HepG2 (cell line): ENCODE measurements around the gene FYB2. TPM values are rescaled to one million over a fixed set of nuclear protein-coding genes. Genes with fewer than 3 reads are reported as not detected.
A peak's percentile ranks its signal among the peaks of the same experiment; 100 is the strongest.

ENCODE experiments used
- ATAC-seq: fragments of 200-7000 bp; cut with Tn5 transposase; 3 replicates; pipeline ENCODE4 v1.9.1; 2020; ENCODE audit warnings: mild to moderate bottlenecking, moderate library complexity
- BruUV-seq: library from RNA; stranded (reverse); fragments of 400-500 nt; replicated peaks from 2 replicates; lab custom pipeline; 2021; lab: Mats Ljungman, UMichigan
- CTCF ChIA-PET: fragments of 300-600 bp; formaldehyde crosslinking; extraction: SDS; loops from one replicate; lab custom pipeline; 2021; ENCODE audit warnings: low total read pairs, inconsistent platforms, low intra/inter-chr PET ratio; lab: Yijun Ruan, JAX
- POLR2A ChIA-PET: fragments of 350-600 bp; sonication (Branson Sonifier 250); formaldehyde crosslinking; loops from one replicate; lab custom pipeline; 2020; ENCODE audit warnings: antibody characterized with exemption, inconsistent platforms; lab: Yijun Ruan, JAX
- DNase-seq: peaks from one replicate; pipeline ENCODE4 v3.0.0-alpha.2; 2015; ENCODE audit warnings: low spot score
- FAIRE-seq: peaks from 3 replicates; lab custom pipeline; 2011; peaks lifted over from hg19 to GRCh38; lab: Jason Lieb, UNC
- H2AFZ ChIP-seq: one replicate; pipeline ENCODE4 v1.6.1; 2011; ENCODE audit warnings: low read length, inconsistent platforms
- H3K27ac ChIP-seq: fragments of 300-600 bp; 3 replicates; pipeline ENCODE4 v1.8.0; 2011; ENCODE audit warnings: mixed run types, mild to moderate bottlenecking, mixed read lengths, low read length, inconsistent platforms; ENCODE audit not compliant: insufficient read depth; ENCODE audit errors: extremely low read length
- H3K27me3 ChIP-seq, 2 experiments: fragments of 200-600 bp in 1 of 2; 2 replicates in 1 of 2; 3 replicates in 1 of 2; pipeline versions ENCODE4 v1.6.0 to v1.8.0; 2011; ENCODE audit warnings: low read length in 2 of 2, mild to moderate bottlenecking in 2 of 2, moderate library complexity in 2 of 2, inconsistent platforms in 1 of 2; ENCODE audit not compliant: insufficient read depth in 2 of 2, control insufficient read depth in 1 of 2
- H3K36me3 ChIP-seq, 2 experiments: fragments of 200-600 bp in 1 of 2; replicated peaks in 1 of 2; 2 replicates in 1 of 2; 3 replicates in 1 of 2; pipeline versions ENCODE4 v1.5.1 to v1.8.0; 2011; ENCODE audit warnings: low read length in 2 of 2, inconsistent platforms in 1 of 2; ENCODE audit not compliant: insufficient read depth in 2 of 2, control insufficient read depth in 1 of 2
- H3K4me1 ChIP-seq: 2 replicates; pipeline ENCODE4 v1.5.1; 2012; ENCODE audit warnings: low read length, inconsistent platforms; ENCODE audit not compliant: insufficient read depth
- H3K4me2 ChIP-seq: 2 replicates; pipeline ENCODE4 v1.6.0; 2011; ENCODE audit warnings: low read depth, low read length, inconsistent platforms
- H3K4me3 ChIP-seq, 3 experiments: fragments of 200-600 bp in 1 of 3; sonication (generic), shearing (Covaris generic) in 1 of 3; replicated peaks in 1 of 3; 2 replicates each; pipeline ENCODE4 v1.5.1; 2011 to 2016; ENCODE audit warnings: low read length in 3 of 3, inconsistent platforms in 2 of 3, low read depth in 2 of 3, mild to moderate bottlenecking in 2 of 3, control low read depth in 1 of 3, mixed read lengths in 1 of 3; ENCODE audit not compliant: insufficient read depth in 1 of 3
- H3K79me2 ChIP-seq: one replicate; pipeline ENCODE4 v1.6.1; 2011; ENCODE audit warnings: low read length, inconsistent platforms; ENCODE audit not compliant: insufficient read depth
- H3K9ac ChIP-seq: 2 replicates; pipeline ENCODE4 v1.6.0; 2011; ENCODE audit warnings: mild to moderate bottlenecking, low read depth, low read length, inconsistent platforms; ENCODE audit not compliant: insufficient read depth
- H3K9me3 ChIP-seq: 2 replicates; pipeline ENCODE4 v1.5.1; 2012; ENCODE audit warnings: mild to moderate bottlenecking, low read length
- H4K20me1 ChIP-seq: 2 replicates; pipeline ENCODE4 v1.6.0; 2011; ENCODE audit warnings: inconsistent platforms, mild to moderate bottlenecking, low read length, moderate library complexity; ENCODE audit not compliant: insufficient read depth
- ATF7 ChIP-seq, 2 experiments: fragments of 450-650 bp in 1 of 2; sonication (generic) in 1 of 2; formaldehyde crosslinking in 1 of 2; IDR thresholded peaks; 2 replicates each; pipeline versions ENCODE4 v1.4.0 to v1.6.1; 2016 to 2020; ENCODE audit warnings: antibody characterized with exemption in 1 of 2, mild to moderate bottlenecking in 1 of 2, missing genetic modification reagents in 1 of 2
- MLXIP ChIP-seq: sonication (generic); formaldehyde crosslinking; IDR thresholded peaks from 2 replicates; pipeline ENCODE4 v1.9.0; 2021; ENCODE audit warnings: missing genetic modification reagents, borderline replicate concordance
- ZKSCAN8 ChIP-seq: IDR thresholded peaks from 2 replicates; pipeline ENCODE4 v1.6.1; 2016; ENCODE audit warnings: borderline replicate concordance, missing genetic modification reagents, missing compliant biosample characterization
- WGBS: methylation state at CpG from one replicate; pipeline ENCODE4 v1.1.6; 2017; ENCODE audit warnings: low lambda C conversion rate; 5-methylcytosine and 5-hydroxymethylcytosine counted together
- in situ Hi-C: cut with HindIII; loops from 2 replicates; pipeline ENCODE4 v1.10.0; 2017; ENCODE audit warnings: low pct_unique_long_range_greater_than_20kb; ENCODE audit not compliant: extremely low pct_ligation_motif_present
- intact Hi-C: fragments of 100-400 bp; cut with micrococcal nuclease; formaldehyde crosslinking; loops from one replicate; pipeline ENCODE4 v1.10.0; 2022; ENCODE audit not compliant: unreplicated experiment
- polyA plus RNA-seq, 8 experiments: library from polyadenylated mRNA; depleted of rRNA in 3 of 8; stranded (reverse) in 7 of 8; unstranded in 1 of 8; fragments of >200 nt; fragmentation: Illumina TruSeq in 4 of 8; extraction: Trizol in 4 of 8; gene quantifications; 2 replicates each; pipeline versions ENCODE4 v1.2.1 to v1.2.3, GENCODE V29; 2011 to 2016; ENCODE audit warnings: low read depth in 4 of 8, missing spikeins in 1 of 8, mixed read lengths in 1 of 8; ENCODE audit not compliant: insufficient read depth in 1 of 8
- total RNA-seq, 5 experiments: library from RNA; depleted of rRNA; stranded (reverse); fragments of >200 nt; fragmentation: Illumina TruSeq; extraction: Trizol; gene quantifications; 2 replicates each; pipeline ENCODE4 v1.2.3, GENCODE V29; 2016; ENCODE audit warnings: low read depth in 1 of 5

FYB2 gene
- total and polyA plus RNA-seq, 2 of the 13 experiments (the other 11 are each of a cell fraction or from before 2014, with no cell fraction given) = 1.2 to 2.7 TPM

- no peak for TF ChIP-seq MLXIP
Observed at GRCh38 chr1:56758135-56758534, 61.1 kb downstream of the FYB2 start (continued).

- in situ Hi-C loops (loop anchor here (5.0 kb wide), 1 partner anchor 66 kb away; no protein-coding TSS in a partner anchor), intact Hi-C loops (no loop called here)
- CTCF ChIA-PET = no interaction called here
- Histone ChIP-seq H3K4me3 (no peak overlapping the region), H2AFZ (no peak overlapping the region), H3K27ac (no peak overlapping the region), H3K4me2 (no peak overlapping the region), H3K27me3 (no peaks in the 10 kb centered on the region), H3K9ac (no peak overlapping the region), H3K36me3 (no peaks in the 10 kb centered on the region), H3K4me1 (peaks cover 20% of the 10 kb centered on the region), H3K79me2 (no peaks in the 10 kb centered on the region), H4K20me1 (no peaks in the 10 kb centered on the region), H3K9me3 (no peaks in the 10 kb centered on the region)
- no TSS peak for BruUV-seq
- POLR2A ChIA-PET = no interaction called here
- FAIRE-seq (no peak), ATAC-seq (peak; percentile 34; the same call in 2 of the 3 replicates), DNase-seq (peak; percentile 11)
- 89% methylated on average over 2 of the region's 2 CpGs for WGBS
- TF ChIP-seq ZKSCAN8 (CRISPR knock-in tag) (no peak), ATF7 (IDR thresholded peaks at IDR 0.05) (0 out of 2 replicates have a peak, but pooled peaks have one; percentile 7), ATF7 (CRISPR knock-in tag; IDR thresholded peaks at IDR 0.05) (no peak)
Observed at GRCh38 chr1:56755911-56756310, 63.3 kb downstream of the FYB2 start.
